Hindlimb muscle (tissue), 1 donor: ENCODE data around the gene SIRT4. TPM values are rescaled to one million over a fixed set of nuclear protein-coding genes. Genes with fewer than 3 reads are reported as not detected.
"Not testable (repeated sequence)": the region's sequence is repeated elsewhere in the genome, so short reads cannot be mapped to it uniquely, and the experiment has no call there.

Source experiments
- DNase-seq: peaks from one replicate; pipeline ENCODE4 v3.0.0-alpha.2; 2013
- polyA plus RNA-seq: library from polyadenylated mRNA; unstranded; fragments of 120-200 nt; gene quantifications from one replicate; pipeline ENCODE4 v1.2.1, GENCODE V29; 2013; ENCODE audit not compliant: insufficient read length

Gene SIRT4
- polyA plus RNA-seq, 1 donor, result 5.6 TPM

GRCh38 chr12:120278137-120279069, 23.7 kb upstream of the SIRT4 start:
- no peak for DNase-seq

GRCh38 chr12:120283318-120283717, 18.8 kb upstream of the SIRT4 start:
- no peak for DNase-seq

DNA sequence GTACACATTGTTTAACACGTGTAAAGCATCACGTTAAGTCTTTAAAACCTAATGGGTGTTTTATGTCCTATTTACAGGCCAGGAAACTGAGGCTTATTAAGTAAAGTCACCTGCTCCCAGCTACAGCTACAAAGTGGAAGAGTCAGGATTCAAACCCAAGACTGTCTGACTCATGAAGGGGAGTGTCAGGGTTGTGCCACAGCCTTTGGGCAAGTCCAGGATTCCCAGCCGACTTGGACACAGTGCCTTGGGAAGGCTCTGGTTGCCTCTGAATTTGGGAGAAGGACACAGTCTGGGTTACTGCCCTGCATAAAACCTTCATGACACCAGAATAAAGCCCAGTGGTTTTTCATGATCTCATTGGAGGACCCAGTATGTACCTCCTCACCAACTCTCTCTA, 17.7 kb upstream of the SIRT4 start:
- no peak for DNase-seq

DNA sequence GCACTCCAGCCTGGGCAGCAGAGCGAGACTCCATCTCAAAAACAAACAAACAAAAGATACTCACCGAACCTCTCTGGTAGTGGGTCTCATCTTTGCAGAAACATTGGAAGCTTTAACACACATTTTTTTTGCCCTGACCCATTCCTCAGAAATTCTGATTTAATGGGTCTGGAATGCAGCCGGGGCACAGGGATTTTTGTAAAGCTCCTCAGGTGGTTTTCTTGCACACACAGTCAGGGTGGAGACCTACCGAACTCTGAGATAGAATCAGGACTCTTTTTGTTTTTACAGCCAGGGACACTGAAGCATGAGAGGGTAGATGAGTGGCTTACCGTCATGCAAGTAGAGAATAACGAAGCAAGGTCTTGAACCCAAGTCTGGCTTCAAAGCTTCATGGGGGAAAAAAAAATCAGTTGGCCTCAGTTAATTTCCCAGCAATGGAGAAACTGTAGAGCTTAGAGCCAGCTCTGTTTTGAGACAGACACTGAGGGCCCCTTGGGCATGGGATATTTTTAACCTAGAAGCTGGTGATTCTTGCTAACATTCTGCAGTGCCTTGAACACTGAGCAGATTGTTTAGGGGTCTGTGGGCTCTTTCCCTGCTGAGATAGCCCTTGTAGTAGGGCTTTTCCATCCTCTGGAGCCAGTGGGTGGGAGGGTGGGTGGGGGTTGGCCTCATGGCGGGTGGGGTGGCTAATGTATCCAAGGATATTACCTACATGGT, 15.2 kb upstream of the SIRT4 start:
- no peak for DNase-seq

DNA sequence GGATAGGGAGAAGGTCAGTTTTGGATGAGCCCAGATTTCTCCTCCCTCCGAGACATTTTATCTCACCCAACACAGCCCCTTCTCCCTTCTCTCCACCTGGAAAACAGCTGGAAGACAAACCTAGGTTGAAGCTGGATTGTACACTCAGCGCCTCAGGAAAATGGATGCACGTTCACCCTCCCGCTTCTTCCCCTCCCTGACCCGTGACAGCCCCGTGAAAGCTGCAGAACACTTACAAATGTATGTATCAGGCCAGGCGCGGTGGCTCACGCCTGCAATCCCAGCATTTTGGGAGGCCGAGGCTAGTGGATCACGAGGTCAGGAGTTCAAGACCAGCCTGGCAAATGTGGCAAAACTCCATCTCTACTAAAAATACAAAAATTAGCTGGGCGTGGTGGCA, 14.6 kb upstream of the SIRT4 start:
- no peak for DNase-seq

- peak; percentile 14 for DNase-seq
These were observed 11.4 kb upstream of the SIRT4 start for GRCh38 chr12:120290609-120291305.

DNA sequence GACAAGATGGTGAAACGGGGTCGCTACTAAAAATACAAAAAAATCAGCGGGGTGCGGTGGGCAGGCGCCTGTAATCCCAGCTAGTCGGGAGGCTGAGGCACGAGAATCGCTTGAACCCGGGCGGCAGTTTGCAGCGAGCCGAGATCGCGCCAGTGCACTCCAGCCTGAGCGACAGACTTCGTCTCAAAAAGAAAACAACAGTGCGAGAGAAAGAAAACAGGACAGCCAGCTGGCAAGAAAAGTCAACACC, 9.8 kb upstream of the SIRT4 start:
- DNase-seq, result no peak

DNA sequence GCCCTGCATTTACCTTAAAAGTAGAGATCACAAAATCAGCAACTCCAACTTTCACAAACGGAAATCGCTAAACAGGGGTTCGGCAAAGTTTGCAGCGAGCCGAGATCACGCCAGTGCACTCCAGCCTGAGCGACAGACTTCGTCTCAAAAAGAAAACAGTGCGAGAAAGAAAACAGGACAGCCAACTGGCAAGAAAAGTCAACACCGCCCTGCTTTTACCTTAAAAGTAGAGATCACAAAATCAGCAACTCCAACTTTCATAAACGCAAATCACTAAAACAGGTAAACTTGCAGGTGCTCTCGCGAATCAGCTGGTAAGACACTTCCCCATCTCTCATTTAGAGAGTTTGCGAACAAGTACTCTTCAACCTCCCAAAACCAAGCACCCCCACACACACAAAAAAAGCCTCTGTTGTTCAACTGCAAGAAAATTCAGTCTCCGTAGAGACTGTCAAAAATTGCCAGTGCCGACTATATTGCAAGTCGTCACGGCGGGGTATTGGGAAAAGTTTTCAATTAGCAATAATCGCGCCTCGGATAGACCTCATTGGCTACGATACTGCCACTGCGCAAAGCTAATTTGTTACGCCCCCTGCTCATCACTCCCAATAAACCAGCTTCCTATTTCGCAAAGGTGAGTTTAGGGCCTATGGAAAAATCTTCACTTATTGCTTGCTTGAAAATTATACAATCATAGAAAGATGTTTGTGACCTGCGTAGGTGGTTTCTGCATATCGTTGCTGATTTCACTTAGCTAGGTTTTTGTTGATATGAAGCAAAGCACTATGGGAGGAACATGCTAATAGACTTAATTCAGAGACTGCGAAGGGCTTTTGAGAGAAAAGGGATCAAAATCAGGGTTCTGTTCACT, 9.2 kb upstream of the SIRT4 start, which contains the start of gene RNU4-1:
RNU4-1 (minus strand) TSS at position 577 of the 871 bp plus-strand sequence.
- DNase-seq, result peak; percentile 80

- no peak for DNase-seq
These were observed 12.1 kb downstream of the SIRT4 start for GRCh38 chr12:120314220-120314619.

- no peak for DNase-seq
These were observed 14.7 kb downstream of the SIRT4 start for GRCh38 chr12:120316798-120317223.

GRCh38 chr12:120317224-120318105, 15.3 kb downstream of the SIRT4 start:
- DNase-seq, result peak; percentile 98

GRCh38 chr12:120321382-120322202, 19.5 kb downstream of the SIRT4 start:
- no peak for DNase-seq

DNA sequence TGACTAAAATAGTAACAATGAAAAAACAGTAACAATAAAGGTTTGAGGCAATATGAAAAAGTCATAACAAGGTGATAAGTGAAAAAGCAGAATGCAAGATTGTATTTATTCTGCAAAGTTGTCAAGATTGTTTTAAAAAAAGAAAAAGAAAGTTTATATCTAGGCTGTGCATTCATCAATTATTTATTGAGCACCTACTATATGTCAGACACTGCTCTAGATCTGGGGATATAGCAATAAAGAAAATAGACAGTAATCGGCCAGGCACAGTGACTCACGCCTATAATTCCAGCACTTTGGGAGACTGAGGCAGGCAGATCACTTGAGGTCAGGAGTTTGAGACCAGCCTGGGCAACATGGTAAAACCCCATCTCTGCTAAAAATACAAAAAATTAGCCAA, 21.7 kb downstream of the SIRT4 start:
- no peak for DNase-seq

DNA sequence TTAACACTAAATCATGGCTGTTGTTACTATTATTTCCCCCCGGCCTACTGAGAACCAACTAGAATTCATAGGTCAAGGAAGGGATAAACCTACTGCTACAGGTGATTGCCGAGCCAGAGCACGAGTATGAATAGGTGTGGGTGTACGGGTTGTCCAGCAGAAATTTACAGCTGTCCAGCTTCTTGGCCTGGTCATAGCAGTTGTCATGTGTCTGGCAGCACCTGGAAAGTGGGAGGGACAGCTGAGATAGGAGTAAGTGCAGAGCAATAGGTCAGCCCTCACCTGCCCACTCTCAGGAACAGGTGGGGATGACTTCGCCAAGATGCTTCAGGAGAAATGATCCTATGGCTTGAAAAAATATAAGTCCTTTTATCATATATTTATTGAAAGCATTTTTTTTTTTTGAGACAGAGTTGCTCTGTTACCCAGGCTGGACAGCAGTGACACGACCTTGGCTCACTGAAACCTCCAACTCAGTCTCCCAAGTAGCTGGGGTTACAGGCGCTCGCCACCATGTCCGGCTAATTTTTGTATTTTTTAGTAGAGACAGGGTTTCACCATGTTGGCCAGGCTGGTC, 22.8 kb downstream of the SIRT4 start:
- DNase-seq, result no peak

DNA sequence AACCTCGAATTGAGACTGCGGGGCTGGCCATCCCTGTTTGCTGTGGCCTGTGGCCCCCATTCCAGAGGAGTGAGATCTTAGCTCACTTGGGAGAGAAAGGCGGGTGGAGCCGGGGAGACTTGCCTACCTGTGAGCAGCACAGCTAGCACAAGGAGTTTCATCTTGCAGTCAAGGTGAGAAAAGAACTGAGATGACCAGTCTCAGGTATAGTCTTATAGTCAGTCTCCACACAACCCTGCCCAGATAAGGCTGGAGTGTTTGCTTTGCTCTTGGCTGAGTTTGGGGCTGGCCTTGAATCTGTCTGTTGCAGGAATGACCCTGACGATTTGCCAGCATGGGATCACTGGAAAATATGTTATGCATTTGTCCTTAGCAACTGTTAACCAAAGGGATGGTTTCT, 25.5 kb downstream of the SIRT4 start, which contains the start of gene PLA2G1B:
PLA2G1B (minus strand) TSS at position 187 of the 400 bp plus-strand sequence; CDS start at position 161, 26 bp downstream.
- no peak for DNase-seq

- DNase-seq, result no peak
These were observed 26.1 kb downstream of the SIRT4 start for GRCh38 chr12:120328228-120328627.

GRCh38 chr12:120331390-120331789, 29.3 kb downstream of the SIRT4 start:
- no peak for DNase-seq

DNA sequence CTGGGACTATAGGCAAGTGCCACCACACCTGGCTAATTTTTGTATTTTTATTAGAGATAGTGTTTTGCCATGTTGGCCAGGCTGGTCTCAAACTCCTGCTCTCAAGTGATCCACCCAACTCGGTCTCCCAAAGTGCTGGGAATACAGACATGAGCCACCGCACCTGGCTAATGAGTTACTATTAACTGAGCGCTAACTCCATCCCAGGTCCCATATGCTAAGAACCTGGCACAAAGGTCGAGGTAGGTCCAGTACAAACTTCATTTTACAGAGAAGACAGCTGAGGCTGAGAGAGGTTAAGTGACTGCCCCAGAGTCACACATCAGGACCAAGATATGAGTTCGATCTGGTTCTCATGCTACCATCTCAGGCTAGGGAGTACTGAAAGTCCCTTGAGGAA, 29.9 kb downstream of the SIRT4 start:
- no peak for DNase-seq

DNA sequence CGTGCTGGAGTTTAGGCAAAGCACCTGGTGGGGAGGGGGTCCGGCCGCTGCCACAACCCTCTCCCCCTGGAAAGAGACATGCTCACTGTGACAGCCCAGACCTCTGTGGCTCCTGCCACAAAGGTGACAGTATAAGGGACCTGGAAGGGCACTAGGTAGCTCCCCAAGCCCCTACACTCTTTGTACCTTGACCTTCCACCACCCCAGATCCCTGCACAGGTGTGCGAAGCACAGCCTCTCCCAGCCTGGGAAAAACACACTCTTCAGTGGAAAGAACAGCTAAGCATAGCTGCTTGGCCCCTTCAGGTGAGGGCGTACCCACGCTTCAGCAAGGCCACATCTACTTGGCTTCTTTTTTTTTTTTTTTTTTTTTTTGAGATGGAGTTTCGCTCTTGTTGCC, 30.4 kb downstream of the SIRT4 start:
- DNase-seq, result no peak

GRCh38 chr12:120335447-120335846, 33.3 kb downstream of the SIRT4 start:
- not testable (repeated sequence) for DNase-seq
